ENCODE measurements around the gene CC2D1A.

DNA sequence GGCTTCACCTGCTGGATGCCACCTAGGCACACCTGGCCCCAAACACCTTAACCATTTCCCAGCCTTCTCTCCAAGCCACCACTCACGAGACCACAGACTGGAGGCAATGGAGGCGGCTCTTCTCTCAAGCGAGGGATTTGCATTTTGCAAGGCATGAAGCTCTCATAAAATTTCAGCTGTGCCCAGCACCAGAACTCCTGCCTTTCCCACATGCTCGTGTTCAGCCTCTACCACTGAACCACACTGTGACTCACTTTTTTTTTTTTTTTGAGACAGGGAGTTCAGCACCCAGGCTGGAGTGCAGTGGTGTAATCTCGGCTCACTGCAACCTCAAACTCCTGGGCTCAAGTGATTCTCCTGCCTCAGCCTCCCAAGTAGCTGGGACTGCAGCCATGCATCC, 18.5 kb upstream of the CC2D1A start:
- TF ChIP-seq POLR2A (IDR thresholded peaks at IDR 0.05; ENCODE audit: low read depth, low read length) (no peak), POLR2AphosphoS5 (IDR thresholded peaks at IDR 0.05; ENCODE audit: low read depth, low read length) (no peak), PAX5 (IDR thresholded peaks at IDR 0.05; ENCODE audit: insufficient read depth, low read length, severe bottlenecking) (no peak), POU2F2 (IDR thresholded peaks at IDR 0.05; ENCODE audit: low read depth, low read length) (no peak), TAF1 (IDR thresholded peaks at IDR 0.05; ENCODE audit: low read depth, low read length) (no peak), SPI1 (IDR thresholded peaks at IDR 0.05; ENCODE audit: low read depth, low read length) (no peak)
